ENCODE measurements around the gene PSMC1.

PSMC1 gene

GRCh38 chr14:90256354-90257131, at the start of gene PSMC1:
Gene PSMC1 (plus strand): TSS chr14:90256553. CDS start chr14:90256598, 45 bp downstream.
- in situ Hi-C loops (cut with MboI; ENCODE audit: low sequenced_read_pairs) = no loop called here

- in situ Hi-C loops (cut with MboI; ENCODE audit: low sequenced_read_pairs) = no loop called here
These were observed 43.1 kb upstream of the PSMC1 start for GRCh38 chr14:90213099-90213748.

GRCh38 chr14:90228478-90228877, 27.9 kb upstream of the PSMC1 start:
- in situ Hi-C loops (cut with MboI; ENCODE audit: low sequenced_read_pairs) = loop anchor here (25.0 kb wide), 1 partner anchor 241 kb away; no protein-coding TSS in a partner anchor

GRCh38 chr14:90229942-90230341, 26.4 kb upstream of the PSMC1 start:
- in situ Hi-C loops (cut with MboI; ENCODE audit: low sequenced_read_pairs) = loop anchor here (25.0 kb wide), 1 partner anchor 243 kb away; no protein-coding TSS in a partner anchor

- in situ Hi-C loops (cut with MboI; ENCODE audit: low sequenced_read_pairs) = loop anchor here (25.0 kb wide), 1 partner anchor 248 kb away; no protein-coding TSS in a partner anchor
These were observed 21.0 kb upstream of the PSMC1 start for GRCh38 chr14:90235179-90235976.

GRCh38 chr14:90239139-90239538, 17.2 kb upstream of the PSMC1 start:
- in situ Hi-C loops (cut with MboI; ENCODE audit: low sequenced_read_pairs) = loop anchor here (25.0 kb wide), 1 partner anchor 252 kb away; no protein-coding TSS in a partner anchor

- in situ Hi-C loops (cut with MboI; ENCODE audit: low sequenced_read_pairs) = loop anchor here (25.0 kb wide), 1 partner anchor 255 kb away; no protein-coding TSS in a partner anchor
These were observed 13.9 kb upstream of the PSMC1 start for GRCh38 chr14:90242444-90242843.

- in situ Hi-C loops (cut with MboI; ENCODE audit: low sequenced_read_pairs) = loop anchor here (25.0 kb wide), 1 partner anchor 260 kb away; no protein-coding TSS in a partner anchor
These were observed 9.4 kb upstream of the PSMC1 start for GRCh38 chr14:90246936-90247335.

GRCh38 chr14:90247441-90247840, 8.9 kb upstream of the PSMC1 start:
- in situ Hi-C loops (cut with MboI; ENCODE audit: low sequenced_read_pairs) = loop anchor here (25.0 kb wide), 1 partner anchor 260 kb away; no protein-coding TSS in a partner anchor

- in situ Hi-C loops (cut with MboI; ENCODE audit: low sequenced_read_pairs) = loop anchor here (25.0 kb wide), 1 partner anchor 261 kb away; no protein-coding TSS in a partner anchor
These were observed 7.8 kb upstream of the PSMC1 start for GRCh38 chr14:90248594-90248993.

- in situ Hi-C loops (cut with MboI; ENCODE audit: low sequenced_read_pairs) = no loop called here
These were observed 2.5 kb upstream of the PSMC1 start for GRCh38 chr14:90253826-90254225.

- in situ Hi-C loops (cut with MboI; ENCODE audit: low sequenced_read_pairs) = no loop called here
These were observed 482 bp upstream of the PSMC1 start for GRCh38 chr14:90255871-90256270.

- in situ Hi-C loops (cut with MboI; ENCODE audit: low sequenced_read_pairs) = no loop called here
These were observed 7.5 kb downstream of the PSMC1 start for GRCh38 chr14:90263748-90264449.

GRCh38 chr14:90266441-90267154, 10.2 kb downstream of the PSMC1 start:
- in situ Hi-C loops (cut with MboI; ENCODE audit: low sequenced_read_pairs) = no loop called here

GRCh38 chr14:90268420-90268819, 12.1 kb downstream of the PSMC1 start:
- in situ Hi-C loops (cut with MboI; ENCODE audit: low sequenced_read_pairs) = no loop called here

- in situ Hi-C loops (cut with MboI; ENCODE audit: low sequenced_read_pairs) = no loop called here
These were observed 16.2 kb downstream of the PSMC1 start for GRCh38 chr14:90272523-90272922.

- in situ Hi-C loops (cut with MboI; ENCODE audit: low sequenced_read_pairs) = no loop called here
These were observed 17.2 kb downstream of the PSMC1 start for GRCh38 chr14:90273532-90273931.

GRCh38 chr14:90274019-90274418, 17.7 kb downstream of the PSMC1 start:
- in situ Hi-C loops (cut with MboI; ENCODE audit: low sequenced_read_pairs) = no loop called here

GRCh38 chr14:90274808-90275457, 18.6 kb downstream of the PSMC1 start:
- in situ Hi-C loops (cut with MboI; ENCODE audit: low sequenced_read_pairs) = no loop called here
